ENCODE results near the gene FLOT2. TPM values are rescaled to one million over a fixed set of nuclear protein-coding genes. Genes with fewer than 3 reads are reported as not detected.

Gene FLOT2
- total and polyA plus RNA-seq, 11 donors = 52.7 to 139 (median 89.1) TPM

DNA sequence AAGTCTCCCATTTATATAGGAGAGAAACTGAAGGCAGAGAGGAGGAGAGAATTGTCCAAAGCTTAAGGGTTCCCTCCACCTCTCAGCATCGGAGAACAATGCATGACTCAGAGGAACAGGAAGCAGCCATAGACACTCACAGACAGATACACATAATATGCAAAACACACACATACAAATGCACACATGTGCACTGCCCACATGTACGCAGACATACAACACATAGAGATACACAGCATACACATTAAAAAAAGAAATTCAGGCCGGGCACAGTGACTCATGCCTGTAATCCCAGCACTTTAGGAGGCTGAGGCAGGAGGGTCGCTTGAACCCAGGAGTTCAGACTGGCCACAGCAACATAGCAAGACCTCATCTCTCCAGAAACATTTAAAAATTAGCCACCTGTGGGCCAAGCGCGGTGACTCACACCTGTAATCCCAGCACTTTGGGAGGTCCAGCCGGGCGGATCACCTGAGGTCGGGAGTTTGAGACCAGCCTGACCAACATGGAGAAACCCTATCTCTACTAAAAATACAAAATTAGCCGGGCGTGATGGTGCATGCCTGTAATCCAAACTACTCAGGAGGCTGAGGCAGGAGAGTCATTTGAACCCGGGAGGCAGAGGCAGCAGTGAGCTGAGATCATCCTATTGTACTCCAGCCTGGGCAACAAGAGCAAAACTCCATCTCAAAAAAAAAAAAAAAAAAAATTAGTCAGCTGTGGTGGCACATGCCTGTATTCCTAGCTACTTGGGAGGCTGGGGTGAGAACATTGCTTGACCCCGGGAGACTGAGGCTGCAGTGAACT lies 31.4 kb downstream of the FLOT2 start:
- no peaks in the 10 kb centered on the region for H3K27me3 ChIP-seq
- 86 to 91% (median 88%) methylated on average over 13 of the region's 13 CpGs for WGBS, 4 donors
- intact Hi-C loops (cut with DNase I) = loop anchor here in 1 of 10 donors (10.0 kb wide), 1 partner anchor 101 kb away; no protein-coding TSS in a partner anchor
- H3K36me3 ChIP-seq = peaks cover 0 to 6% (median 2%) of the 10 kb centered on the region in 9 donors
- no peak overlapping the region for H3K4me3 ChIP-seq
- H3K4me1 ChIP-seq = no peaks in the 10 kb centered on the region
- DNase-seq = peak in 1 of 5 donors; percentile 7
- ATAC-seq = no peak
- no peak overlapping the region for H3K27ac ChIP-seq
- TF ChIP-seq, protein P1, sequence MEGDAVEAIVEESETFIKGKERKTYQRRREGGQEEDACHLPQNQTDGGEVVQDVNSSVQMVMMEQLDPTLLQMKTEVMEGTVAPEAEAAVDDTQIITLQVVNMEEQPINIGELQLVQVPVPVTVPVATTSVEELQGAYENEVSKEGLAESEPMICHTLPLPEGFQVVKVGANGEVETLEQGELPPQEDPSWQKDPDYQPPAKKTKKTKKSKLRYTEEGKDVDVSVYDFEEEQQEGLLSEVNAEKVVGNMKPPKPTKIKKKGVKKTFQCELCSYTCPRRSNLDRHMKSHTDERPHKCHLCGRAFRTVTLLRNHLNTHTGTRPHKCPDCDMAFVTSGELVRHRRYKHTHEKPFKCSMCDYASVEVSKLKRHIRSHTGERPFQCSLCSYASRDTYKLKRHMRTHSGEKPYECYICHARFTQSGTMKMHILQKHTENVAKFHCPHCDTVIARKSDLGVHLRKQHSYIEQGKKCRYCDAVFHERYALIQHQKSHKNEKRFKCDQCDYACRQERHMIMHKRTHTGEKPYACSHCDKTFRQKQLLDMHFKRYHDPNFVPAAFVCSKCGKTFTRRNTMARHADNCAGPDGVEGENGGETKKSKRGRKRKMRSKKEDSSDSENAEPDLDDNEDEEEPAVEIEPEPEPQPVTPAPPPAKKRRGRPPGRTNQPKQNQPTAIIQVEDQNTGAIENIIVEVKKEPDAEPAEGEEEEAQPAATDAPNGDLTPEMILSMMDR (IDR thresholded peaks at IDR 0.05) = no peak
- TF ChIP-seq POLR2A (IDR thresholded peaks at IDR 0.05) = no peak
- H3K9me3 ChIP-seq = no peaks in the 10 kb centered on the region

DNA sequence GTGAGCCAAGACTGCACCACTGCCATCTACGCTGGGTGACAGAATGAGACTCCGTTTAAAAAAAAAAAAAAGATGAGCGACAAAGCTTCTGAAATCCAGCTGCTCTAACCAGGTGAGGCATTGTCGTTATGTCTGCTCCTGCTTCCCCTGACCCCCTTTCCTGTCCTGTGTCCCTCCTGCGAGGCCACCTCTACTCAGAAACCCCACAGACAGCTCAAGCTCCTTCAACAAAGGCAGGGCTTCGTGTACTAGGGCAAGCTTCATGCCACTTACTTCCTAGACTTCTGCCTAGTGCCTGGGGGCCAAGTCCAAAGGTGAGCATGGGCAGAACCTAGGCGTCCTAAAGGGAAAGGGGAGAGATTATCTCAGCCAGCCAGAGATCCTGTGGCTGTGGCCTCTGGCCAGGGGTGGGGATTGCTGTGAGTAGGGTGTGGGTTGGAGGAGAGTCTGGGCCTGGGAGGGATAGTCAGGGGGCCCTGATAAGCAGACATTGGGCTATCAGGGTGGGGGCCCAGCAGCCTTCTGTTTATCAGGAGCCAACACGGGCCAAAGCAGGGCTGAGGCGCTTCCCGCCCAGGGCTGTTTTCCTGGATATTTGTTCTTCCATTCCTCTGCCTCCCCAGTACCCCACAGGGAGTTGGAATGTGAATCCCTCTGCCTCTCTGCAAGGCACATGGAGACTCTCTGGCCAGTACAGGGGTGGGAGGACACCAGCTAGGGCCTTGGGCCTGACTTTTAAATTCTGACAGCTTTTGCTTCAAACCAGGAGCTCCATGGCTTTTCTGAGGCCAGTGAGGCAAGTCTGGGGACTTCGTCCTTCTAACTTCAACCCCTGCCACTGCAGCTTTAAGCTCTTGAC lies 32.3 kb downstream of the FLOT2 start:
- H3K27me3 ChIP-seq = no peaks in the 10 kb centered on the region
- H3K27ac ChIP-seq = no peak overlapping the region
- intact Hi-C loops (cut with DNase I) = loop anchor here in 1 of 10 donors (10.0 kb wide), 1 partner anchor 100 kb away; no protein-coding TSS in a partner anchor
- whole genome bisulfite sequencing, 4 donors = 73 to 82% (median 76%) methylated on average over 11 of the region's 11 CpGs
- H3K36me3 ChIP-seq = peaks cover 0 to 15% (median 9%) of the 10 kb centered on the region in 9 donors
- H3K9me3 ChIP-seq = no peaks in the 10 kb centered on the region
- no peak for TF ChIP-seq POLR2A (IDR thresholded peaks at IDR 0.05)
- TF ChIP-seq, protein P1 (IDR thresholded peaks at IDR 0.05) = no peak
- ATAC-seq = peak in 3 of 4 donors; percentile 36 to 73 (median 52)
- peak in 1 of 5 donors; percentile 37 for DNase-seq
- no peak overlapping the region for H3K4me3 ChIP-seq
- no peaks in the 10 kb centered on the region for H3K4me1 ChIP-seq

DNA sequence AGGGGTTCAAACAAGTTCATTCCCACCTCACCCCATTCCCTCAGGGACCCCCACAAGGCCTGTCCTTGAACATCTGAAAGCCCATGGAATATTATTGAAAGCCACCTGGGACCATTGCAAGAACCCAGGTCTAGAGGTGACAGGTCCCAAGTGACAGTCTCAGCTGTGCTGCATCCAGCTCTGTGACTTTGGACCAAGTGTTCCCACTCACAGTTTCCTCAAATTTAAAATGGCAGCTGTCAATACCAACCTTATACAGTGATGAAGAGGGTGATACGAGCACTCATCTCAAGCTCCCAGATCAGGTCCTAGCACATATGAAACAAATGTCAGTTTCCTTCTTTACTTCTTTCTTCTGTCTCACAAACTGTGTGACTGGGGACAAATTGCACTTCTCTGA lies 33.6 kb downstream of the FLOT2 start:
- peak in 1 of 5 donors; percentile 5 for DNase-seq
- no peak overlapping the region for H3K27ac ChIP-seq
- no peaks in the 10 kb centered on the region for H3K4me1 ChIP-seq
- peaks cover 0 to 28% (median 22%) of the 10 kb centered on the region in 9 donors for H3K36me3 ChIP-seq
- TF ChIP-seq POLR2A (IDR thresholded peaks at IDR 0.05) = no peak
- TF ChIP-seq, protein P1 (IDR thresholded peaks at IDR 0.05) = no peak
- intact Hi-C loops (cut with DNase I) = loop anchor here in 1 of 10 donors (10.0 kb wide), 1 partner anchor 99 kb away; no protein-coding TSS in a partner anchor
- 92 to 100% (median 97%) methylated on average over 1 of the region's 1 CpG for WGBS, 4 donors
- no peak overlapping the region for H3K4me3 ChIP-seq
- ATAC-seq = no peak
- no peaks in the 10 kb centered on the region for H3K9me3 ChIP-seq
- H3K27me3 ChIP-seq = no peaks in the 10 kb centered on the region
